Left lung (tissue), 10 donors: ENCODE results near the gene TSKS. TPM values are rescaled to one million over a fixed set of nuclear protein-coding genes. Genes with fewer than 3 reads are reported as not detected.

Experiments used
- ATAC-seq: fragments of 200-7000 bp; cut with Tn5 transposase; one replicate; pipeline ENCODE4 v1.9.1; 2020; ENCODE audit warnings: moderate library complexity
- DNase-seq, 4 donors: peaks; one replicate each; pipeline ENCODE4 v3.0.0-alpha.2; 2013 to 2020
- H3K27ac ChIP-seq, 2 donors: fragments of 200-600 bp; sonication (generic) in 1 of 2; one replicate each; pipeline versions ENCODE4 v1.5.0 to v1.8.0; 2020 to 2021
- H3K27me3 ChIP-seq, 2 donors: fragments of 200-600 bp; sonication (generic) in 1 of 2; one replicate each; pipeline versions ENCODE4 v1.5.0 to v1.8.0; 2020 to 2021
- H3K36me3 ChIP-seq, 2 donors: fragments of 200-600 bp; sonication (generic) in 1 of 2; one replicate each; pipeline versions ENCODE4 v1.5.0 to v1.8.0; 2020 to 2021
- H3K4me1 ChIP-seq, 2 donors: fragments of 200-600 bp; one replicate each; pipeline ENCODE4 v1.8.0; 2021
- H3K4me3 ChIP-seq, 2 donors: fragments of 200-600 bp; sonication (generic) in 1 of 2; one replicate each; pipeline versions ENCODE4 v1.5.0 to v1.8.0; 2020 to 2021; ENCODE audit warnings: mild to moderate bottlenecking in 1 of 2
- H3K9me3 ChIP-seq, 2 donors: fragments of 200-600 bp; sonication (generic) in 1 of 2; one replicate each; pipeline versions ENCODE4 v1.5.0 to v1.8.0; 2020 to 2021
- CTCF ChIP-seq, 2 donors: fragments of 200-600 bp; sonication (generic) in 1 of 2; IDR thresholded peaks; one replicate each; pipeline versions ENCODE4 v1.5.0 to v1.8.0; 2021; ENCODE audit warnings: antibody characterized with exemption in 2 of 2
- intact Hi-C, 2 donors: fragments of 100-400 bp; cut with DNase I; formaldehyde crosslinking; loops; one replicate each; pipeline versions ENCODE4 v1.11.2 to v1.14.2; 2022
- microRNA-seq, 2 donors: library from miRNA; unstranded; fragments of <30 nt; microRNA quantifications; one replicate each; pipeline ENCODE4, GENCODE V29; 2019
- polyA plus RNA-seq, 6 donors: library from polyadenylated mRNA; unstranded; fragments of 120-200 nt; gene quantifications; one replicate each; pipeline ENCODE4 v1.2.1, GENCODE V29; 2013; ENCODE audit not compliant: insufficient read length in 6 of 6
- total RNA-seq, 2 donors: library from RNA; stranded (reverse); fragmentation: NEBNext Ultra II Directional; extraction: Animal tissue kit (Norgen Biotek cat#: 25700); gene quantifications; one replicate each; pipeline ENCODE4 v1.2.1, GENCODE V29; 2021
- donor health status: DM: no; HTN: yes; CAD: no.
- donor health status: DM: no; HTN: no; CAD: no.

Gene TSKS
- total and polyA plus RNA-seq, 8 donors = 0.17 to 0.45 (median 0.24) TPM; not detected in 1

- Histone ChIP-seq H3K4me1 (peaks cover 13 to 35% of the 10 kb centered on the region in 2 donors), H3K27me3 (peaks cover 4 to 44% of the 10 kb centered on the region in 2 donors), H3K36me3 (peaks cover 0 to 33% of the 10 kb centered on the region in 2 donors), H3K9me3 (no peaks in the 10 kb centered on the region), H3K27ac (peak overlapping the region; percentile 61 to 62), H3K4me3 (peak overlapping the region; percentile 39)
- intact Hi-C loops = no loop called here
- no peak for TF ChIP-seq CTCF (IDR thresholded peaks at IDR 0.05)
- ATAC-seq (peak; percentile 25), DNase-seq (no peak)
These were observed 72.9 kb downstream of the TSKS start for GRCh38 chr19:49690079-49690655.

Small RNAs within 50 kb of the gene (microRNA-seq; reads per million reads assigned to microRNA genes)
- gene MIR6799 = 0.50 to 0.55 reads per million in 2 donors

Other genes starting within 250 kb of the TSKS start
- 10 to 100 TPM; 55.4 to 65.3 TPM for gene RCN3, start 235.3 kb downstream of the TSKS start, total RNA-seq
- 10 to 100 TPM; 17.1 to 42.5 (median 22.4) TPM for gene RCN3, start 235.3 kb downstream of the TSKS start, polyA plus RNA-seq
- gene NOSIP, start 182.8 kb downstream of the TSKS start, total RNA-seq = 10 to 100 TPM; 40.8 to 45.0 TPM
- 10 to 100 TPM; 56.6 to 67.9 (median 63.6) TPM for gene NOSIP, start 182.8 kb downstream of the TSKS start, polyA plus RNA-seq
- gene PRRG2, start 182.0 kb downstream of the TSKS start, total RNA-seq = 10 to 100 TPM in 1 of 2 donors, 1 to 10 TPM in 1; 7.6 to 13.6 TPM
- 1 to 10 TPM; 3.8 to 6.8 (median 5.1) TPM for gene PRRG2, start 182.0 kb downstream of the TSKS start, polyA plus RNA-seq
- 10 to 100 TPM; 26.1 to 26.7 TPM for gene PRR12, start 172.1 kb downstream of the TSKS start, total RNA-seq
- 10 to 100 TPM; 21.4 to 33.7 (median 27.0) TPM for gene PRR12, start 172.1 kb downstream of the TSKS start, polyA plus RNA-seq
- gene RRAS, start 123.2 kb downstream of the TSKS start, total RNA-seq = 100 to 1,000 TPM in 1 of 2 donors, 10 to 100 TPM in 1; 76.0 to 131 TPM
- 10 to 100 TPM; 21.4 to 34.0 (median 27.7) TPM for gene RRAS, start 123.2 kb downstream of the TSKS start, polyA plus RNA-seq
- gene SCAF1, start 121.1 kb downstream of the TSKS start, total RNA-seq = 10 to 100 TPM; 61.5 to 63.8 TPM
- 10 to 100 TPM; 24.7 to 36.6 (median 33.1) TPM for gene SCAF1, start 121.1 kb downstream of the TSKS start, polyA plus RNA-seq
- 10 to 100 TPM; 81.2 to 93.6 TPM for gene IRF3, start 97.4 kb downstream of the TSKS start, total RNA-seq
- 10 to 100 TPM; 60.2 to 79.1 (median 70.4) TPM for gene IRF3, start 97.4 kb downstream of the TSKS start, polyA plus RNA-seq
- gene BCL2L12, start 97.4 kb downstream of the TSKS start, total RNA-seq = 10 to 100 TPM; 20.6 to 22.2 TPM
- 10 to 100 TPM; 21.4 to 30.1 (median 28.2) TPM for gene BCL2L12, start 97.4 kb downstream of the TSKS start, polyA plus RNA-seq
- gene PRMT1, start 86.0 kb downstream of the TSKS start, total RNA-seq = 100 to 1,000 TPM in 1 of 2 donors, 10 to 100 TPM in 1; 79.3 to 137 TPM
- 100 to 1,000 TPM; 208 to 258 (median 224) TPM for gene PRMT1, start 86.0 kb downstream of the TSKS start, polyA plus RNA-seq
- gene ADM5, start 73.7 kb downstream of the TSKS start, total RNA-seq = 1 to 10 TPM in 1 of 2 donors, under 1 TPM in 1; 0.93 to 2.0 TPM
- 1 to 10 TPM; 1.2 to 2.6 (median 1.9) TPM for gene ADM5, start 73.7 kb downstream of the TSKS start, polyA plus RNA-seq
- 10 to 100 TPM in 1 of 2 donors, 1 to 10 TPM in 1; 6.2 to 11.3 TPM for gene CPT1C, start 72.2 kb downstream of the TSKS start, total RNA-seq
- 10 to 100 TPM; 23.2 to 37.3 (median 29.3) TPM for gene CPT1C, start 72.2 kb downstream of the TSKS start, polyA plus RNA-seq
- 10 to 100 TPM; 84.9 to 87.6 TPM for gene AP2A1, start 3.7 kb upstream of the TSKS start, total RNA-seq
- 10 to 100 TPM; 52.9 to 83.1 (median 61.8) TPM for gene AP2A1, start 3.7 kb upstream of the TSKS start, polyA plus RNA-seq
- gene FUZ, start 50.0 kb upstream of the TSKS start, total RNA-seq = 10 to 100 TPM; 15.3 to 19.5 TPM
- 10 to 100 TPM; 23.2 to 31.7 (median 26.6) TPM for gene FUZ, start 50.0 kb upstream of the TSKS start, polyA plus RNA-seq
- 10 to 100 TPM; 52.1 to 57.1 TPM for gene MED25, start 55.0 kb upstream of the TSKS start, total RNA-seq
- 10 to 100 TPM; 55.1 to 67.4 (median 58.2) TPM for gene MED25, start 55.0 kb upstream of the TSKS start, polyA plus RNA-seq
- 100 to 1,000 TPM in 1 of 2 donors, 10 to 100 TPM in 1; 96.0 to 133 TPM for gene PTOV1, start 87.9 kb upstream of the TSKS start, total RNA-seq
- 100 to 1,000 TPM; 268 to 320 (median 279) TPM for gene PTOV1, start 87.9 kb upstream of the TSKS start, polyA plus RNA-seq
- 10 to 100 TPM; 63.0 to 89.5 TPM for gene PNKP, start 104.3 kb upstream of the TSKS start, total RNA-seq
- 10 to 100 TPM; 56.8 to 78.6 (median 66.3) TPM for gene PNKP, start 104.3 kb upstream of the TSKS start, polyA plus RNA-seq
- gene AKT1S1, start 114.0 kb upstream of the TSKS start, total RNA-seq = 10 to 100 TPM; 33.8 to 39.3 TPM
- 10 to 100 TPM; 24.7 to 42.9 (median 31.8) TPM for gene AKT1S1, start 114.0 kb upstream of the TSKS start, polyA plus RNA-seq
- 10 to 100 TPM; 35.2 to 43.3 TPM for gene TBC1D17, start 114.4 kb upstream of the TSKS start, total RNA-seq
- gene TBC1D17, start 114.4 kb upstream of the TSKS start, polyA plus RNA-seq = 10 to 100 TPM; 40.8 to 47.2 (median 46.3) TPM
- 1 to 10 TPM; 2.4 to 6.5 TPM for gene IL4I1, start 133.6 kb upstream of the TSKS start, total RNA-seq
- gene IL4I1, start 133.6 kb upstream of the TSKS start, polyA plus RNA-seq = 1 to 10 TPM; 1.1 to 2.3 (median 1.7) TPM
- 10 to 100 TPM; 17.4 to 25.0 TPM for gene ATF5, start 165.9 kb upstream of the TSKS start, total RNA-seq
- gene ATF5, start 165.9 kb upstream of the TSKS start, polyA plus RNA-seq = 10 to 100 TPM; 19.5 to 29.6 (median 26.6) TPM
- gene NUP62, start 166.2 kb upstream of the TSKS start, total RNA-seq = 10 to 100 TPM; 39.2 to 61.8 TPM
- gene NUP62, start 166.2 kb upstream of the TSKS start, polyA plus RNA-seq = 10 to 100 TPM; 55.8 to 66.2 (median 61.1) TPM
- 1 to 10 TPM; 1.3 to 4.9 TPM for gene SIGLEC11, start 197.9 kb upstream of the TSKS start, total RNA-seq
- 1 to 10 TPM in 1 of 6 donors, under 1 TPM in 5; 0.34 to 1.5 (median 0.57) TPM for gene SIGLEC11, start 197.9 kb upstream of the TSKS start, polyA plus RNA-seq